NCI-H2196 treated with DMSO at 0.1 percent for 48 hours (cell line): ENCODE measurements around the gene PPIL1.

Experiments used
- DNase-seq: peaks from one replicate; lab custom pipeline; 2025; ENCODE audit not compliant: unreplicated experiment; lab: John Stamatoyannopoulos, UW

Gene PPIL1

DNA sequence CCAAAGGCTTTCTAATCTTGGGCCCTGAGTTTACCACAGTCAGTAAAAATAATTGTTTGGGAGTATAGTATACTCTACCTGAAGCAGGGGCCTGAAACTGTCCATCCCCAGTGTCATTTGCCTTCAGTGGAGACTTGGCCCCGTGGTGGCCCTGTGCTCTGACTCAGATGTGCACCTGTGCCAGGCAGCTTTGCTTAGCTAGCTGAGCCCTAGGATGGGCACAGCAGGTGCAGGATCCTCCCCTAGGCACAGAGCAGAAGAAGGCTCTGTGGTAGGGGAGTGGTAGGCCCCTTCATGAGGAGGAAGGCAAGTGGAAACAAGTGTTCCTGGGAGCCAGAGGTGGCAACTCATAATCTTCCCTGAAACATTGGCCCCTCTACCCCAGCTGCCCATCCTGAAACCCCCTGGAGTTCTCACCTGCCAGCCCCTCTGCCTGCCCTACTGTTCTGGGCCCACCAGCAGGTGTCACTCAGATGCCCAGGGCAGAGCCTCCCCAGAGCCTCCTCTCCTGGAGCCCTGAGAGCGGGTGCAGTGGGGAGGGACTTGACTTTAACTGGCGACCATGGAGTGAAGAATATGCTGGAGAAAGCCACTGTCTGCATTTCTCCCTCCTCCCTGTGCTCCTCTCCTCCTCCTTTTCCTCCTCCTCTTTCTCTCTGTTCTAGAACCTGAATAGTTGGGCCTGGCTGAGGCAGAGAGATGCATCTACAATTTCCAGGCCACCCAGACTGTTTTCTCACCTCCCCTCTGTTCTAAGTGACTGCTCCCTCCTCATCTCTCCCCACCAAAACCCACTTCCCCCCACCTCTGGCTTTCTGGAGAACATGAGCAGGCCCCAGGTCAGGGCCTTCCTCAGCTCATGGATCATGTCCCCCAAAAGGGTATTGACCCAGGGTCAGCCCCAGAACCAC is 38.2 kb downstream of the PPIL1 start:
- DNase-seq, result no peak

DNA sequence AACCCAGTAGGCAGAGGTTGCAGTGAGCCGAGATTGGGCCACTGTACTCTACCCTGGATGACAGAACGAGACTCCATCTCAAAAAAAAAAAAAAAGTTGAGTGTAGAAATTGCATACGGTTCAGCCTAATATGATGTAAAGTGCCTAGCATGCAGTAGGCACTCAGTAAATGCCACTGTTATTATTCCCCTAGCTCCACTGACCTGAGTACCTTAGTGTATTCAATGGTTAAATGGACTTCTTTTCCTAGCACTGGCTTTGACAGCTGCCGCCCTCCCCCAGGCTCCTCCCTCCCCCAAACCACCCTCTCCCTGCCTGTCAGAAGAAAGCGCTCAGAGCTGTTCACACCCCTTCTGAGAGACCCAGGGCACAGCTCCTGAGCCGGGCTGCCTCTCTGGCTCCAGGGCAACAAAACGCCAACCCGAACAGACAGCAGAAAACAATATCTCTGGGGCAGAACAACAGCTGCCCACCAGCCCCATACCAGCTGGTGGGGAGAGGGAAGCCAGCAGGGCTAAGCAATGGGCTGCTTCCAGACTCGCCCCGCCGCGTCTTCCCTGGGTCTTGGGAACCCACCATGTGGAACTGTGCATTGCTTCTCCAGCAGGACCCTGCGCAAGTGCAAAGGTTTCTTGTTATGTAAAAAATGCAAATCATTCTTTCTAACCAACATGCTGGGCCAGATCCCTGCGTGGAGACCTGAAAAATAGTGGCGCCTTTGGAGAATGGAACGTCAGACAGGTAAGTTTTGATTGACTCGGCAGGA is 39.8 kb downstream of the PPIL1 start:
- DNase-seq, result no peak

DNA sequence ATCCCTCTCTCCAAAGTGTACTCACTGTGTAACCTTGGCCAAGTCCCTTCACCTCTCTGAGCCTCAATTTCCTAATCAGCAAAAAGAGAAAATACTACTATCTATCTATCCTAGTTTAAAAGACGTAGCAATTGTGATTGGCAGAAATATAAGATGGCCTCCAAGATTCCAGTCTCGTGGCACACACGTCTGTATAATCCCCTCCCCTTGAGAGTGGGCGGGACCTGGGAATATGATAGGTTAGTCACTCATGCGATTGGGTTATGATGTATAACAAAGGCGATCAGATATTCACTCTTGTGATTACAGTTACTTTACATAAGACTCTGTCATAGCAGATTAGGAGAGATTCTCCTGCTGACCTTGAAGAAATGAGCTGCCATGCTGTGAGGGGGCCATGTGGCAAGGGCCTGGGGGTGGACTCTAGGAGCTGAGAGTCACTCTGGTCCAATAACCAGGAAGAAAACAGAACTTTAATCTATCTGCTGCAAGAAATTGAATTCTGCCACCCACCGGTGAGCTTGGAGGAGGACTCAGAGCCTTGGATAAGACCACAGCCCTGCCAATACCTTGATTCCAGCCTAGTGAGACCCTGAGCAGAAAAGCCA is 41.3 kb downstream of the PPIL1 start:
- no peak for DNase-seq

DNA sequence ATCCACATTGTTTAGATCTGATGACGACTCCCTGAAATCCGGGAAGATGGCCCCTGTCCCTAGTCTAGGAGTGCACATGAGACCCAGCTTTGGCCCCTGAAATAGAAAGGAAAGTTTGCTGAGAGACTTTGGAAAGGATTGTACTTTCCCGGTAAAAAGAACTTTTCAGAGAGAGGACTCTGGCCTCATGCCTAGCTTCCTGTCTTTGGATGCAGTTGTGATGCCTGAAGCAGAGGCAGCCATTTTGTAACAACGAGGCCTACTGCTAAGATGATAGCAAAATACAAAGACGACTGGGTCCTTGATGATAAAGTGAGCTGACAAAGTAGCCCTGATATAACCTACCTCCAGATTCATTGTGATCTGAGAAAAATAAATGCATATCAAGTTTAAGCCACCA is 42.3 kb downstream of the PPIL1 start:
- no peak for DNase-seq

DNA sequence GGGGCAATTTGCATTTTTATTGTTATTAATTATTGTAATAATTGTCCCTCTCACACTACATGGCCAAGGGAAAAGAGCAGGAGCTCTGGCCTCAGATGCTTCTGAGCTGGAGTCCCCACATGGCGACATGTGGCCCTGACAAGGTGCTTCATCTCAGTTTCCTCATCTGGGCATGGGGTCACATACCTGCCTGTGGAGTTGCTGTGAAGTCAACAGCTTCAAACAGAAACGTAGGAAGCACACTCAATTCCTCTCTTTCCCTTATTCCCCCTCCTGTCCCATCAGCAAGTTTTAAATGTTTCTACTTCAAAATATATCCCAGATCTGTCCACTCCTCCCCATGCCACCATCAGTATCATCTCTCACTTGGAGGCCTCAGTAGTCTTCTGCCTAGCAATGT is 44.0 kb downstream of the PPIL1 start:
- no peak for DNase-seq

DNA sequence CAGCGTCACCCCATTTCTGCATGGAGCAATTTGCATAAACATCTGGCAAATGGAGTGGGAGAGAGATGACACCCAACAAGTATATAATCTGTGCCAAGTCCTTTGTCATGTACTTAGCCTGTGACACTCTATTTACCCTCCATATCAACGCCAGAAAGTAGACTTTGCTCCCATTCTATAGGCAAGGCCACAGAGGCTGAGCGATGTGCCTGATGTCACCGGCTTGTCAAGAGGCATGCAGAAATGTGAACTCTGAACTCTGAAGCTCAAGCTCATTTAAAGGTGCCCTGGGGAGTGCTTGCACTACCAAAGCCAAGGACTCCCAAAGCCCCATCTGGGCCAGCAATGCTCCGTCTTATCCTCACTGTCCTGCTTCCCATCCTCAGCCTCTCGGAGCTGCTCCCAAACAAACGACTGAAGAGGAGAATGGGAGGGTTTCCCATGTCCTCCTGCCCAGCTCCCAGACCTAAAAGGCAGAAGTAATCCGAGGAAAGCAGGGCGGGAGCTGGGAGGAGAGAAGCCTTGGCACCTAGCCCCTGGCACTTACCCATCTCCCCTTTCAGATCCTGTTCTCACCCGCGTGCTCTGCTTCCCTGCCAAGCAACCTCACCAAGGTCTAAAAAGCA is 44.6 kb downstream of the PPIL1 start:
- peak; percentile 64 for DNase-seq

DNA sequence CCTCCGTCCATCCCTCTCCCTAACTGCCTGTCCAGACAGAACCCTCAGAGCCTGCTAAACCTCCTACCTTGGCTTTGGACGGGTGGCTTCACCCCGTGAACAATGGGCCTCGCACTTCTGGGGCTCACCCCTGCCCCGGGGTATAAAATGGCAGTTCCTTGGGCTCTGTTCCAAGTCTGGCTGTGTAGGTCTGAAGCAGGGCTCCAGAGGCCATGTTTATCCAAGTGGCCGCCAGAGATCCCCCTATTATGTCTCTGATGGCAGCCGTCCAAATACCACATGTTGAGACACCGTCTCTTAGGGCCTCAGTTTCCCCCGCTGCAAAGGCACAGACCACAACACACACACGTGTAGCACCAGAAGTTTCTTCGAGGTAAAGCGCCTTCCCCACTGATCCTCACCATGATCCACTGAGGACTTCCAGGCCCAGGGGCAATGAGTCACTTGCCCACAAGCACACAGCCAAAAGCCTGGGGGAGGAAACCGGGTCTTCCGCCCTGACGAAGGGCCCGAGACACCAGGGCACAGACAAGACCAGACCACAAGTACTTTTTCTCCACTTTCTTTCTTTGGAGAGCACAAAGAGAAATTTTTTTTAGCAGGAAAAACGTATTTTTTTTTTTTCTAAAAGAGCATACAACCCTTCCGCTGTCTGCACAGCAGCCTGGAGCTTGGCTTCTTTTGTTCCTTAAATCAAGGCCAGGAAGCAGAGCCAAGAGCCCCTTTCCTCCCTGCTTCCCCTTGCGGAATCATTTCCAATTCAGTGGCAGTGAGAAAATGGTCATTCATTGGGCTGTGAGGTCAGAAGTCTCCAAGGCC is 47.1 kb downstream of the PPIL1 start:
- DNase-seq, result no peak

DNA sequence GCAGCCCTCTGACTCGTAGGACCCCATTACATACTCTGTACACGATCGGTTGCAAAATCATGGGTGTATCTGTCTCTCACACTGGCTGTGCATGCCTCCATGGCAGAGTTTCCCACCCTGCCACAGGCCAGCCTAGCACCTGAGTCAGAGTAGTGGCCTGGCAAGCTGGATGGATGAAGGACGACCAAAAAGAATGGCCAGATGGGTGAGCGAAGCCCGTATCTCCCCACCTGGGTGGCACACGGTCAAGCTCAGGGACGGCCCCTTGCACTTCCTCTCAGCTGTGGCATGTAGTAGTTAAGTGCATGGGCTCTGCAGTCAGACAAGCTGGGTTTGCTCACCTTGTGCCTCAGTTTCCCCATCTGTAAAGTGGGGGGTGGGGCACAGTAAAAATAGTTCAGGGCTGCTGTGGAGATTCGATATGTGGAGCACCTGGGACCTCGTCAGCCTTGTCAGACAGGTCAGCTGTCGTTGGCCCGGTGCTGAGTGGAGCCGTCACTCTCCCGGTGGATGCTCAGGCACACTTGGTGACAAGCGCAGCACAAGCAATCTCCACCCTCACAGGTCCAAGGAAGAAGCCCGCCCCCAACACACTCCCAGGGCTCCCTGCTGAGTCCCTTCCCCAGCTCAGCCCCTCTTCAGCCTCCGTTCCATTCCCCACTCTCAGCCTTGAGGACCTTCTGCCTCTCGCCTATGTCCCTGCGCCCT is 47.9 kb downstream of the PPIL1 start:
- DNase-seq, result no peak

DNA sequence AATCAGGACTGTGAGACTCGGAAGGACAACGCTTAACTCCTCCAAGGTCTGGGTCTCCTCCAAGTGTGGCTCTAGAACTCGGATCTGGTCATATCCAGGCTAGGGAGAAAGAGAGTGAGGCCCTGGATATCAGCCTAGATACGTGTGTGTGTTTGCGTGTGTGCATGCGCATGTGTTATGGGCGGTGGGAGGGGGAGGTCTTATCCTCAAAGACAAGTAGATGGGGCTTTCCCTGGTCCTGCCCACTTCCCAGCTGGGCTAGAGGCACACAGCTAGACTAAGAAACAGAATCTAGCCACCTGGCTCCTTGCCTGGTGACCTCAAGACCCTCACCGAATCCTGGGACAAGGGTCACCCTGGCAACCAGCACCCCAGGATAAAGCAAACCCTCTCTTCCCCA is 48.6 kb downstream of the PPIL1 start:
- DNase-seq, result no peak

DNA sequence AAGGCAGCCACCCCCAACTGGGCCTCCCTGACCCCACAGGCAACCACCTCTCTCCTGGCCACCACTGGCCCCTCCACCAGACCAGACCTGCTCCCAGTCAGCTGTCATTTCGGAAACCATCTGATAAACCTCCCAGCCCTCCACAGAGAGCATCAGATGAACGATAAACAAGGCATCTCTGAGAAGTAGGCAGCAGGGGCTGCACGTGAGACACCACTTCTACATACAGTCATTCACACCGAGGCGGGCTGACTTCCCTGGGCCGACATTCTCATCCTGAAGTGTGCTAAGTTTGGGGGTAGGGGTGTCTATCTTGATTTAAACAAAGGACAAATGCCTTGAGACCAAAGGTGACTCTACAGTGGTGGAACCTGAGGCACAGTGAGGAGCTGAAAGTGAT is 49.2 kb downstream of the PPIL1 start:
- no peak for DNase-seq

DNA sequence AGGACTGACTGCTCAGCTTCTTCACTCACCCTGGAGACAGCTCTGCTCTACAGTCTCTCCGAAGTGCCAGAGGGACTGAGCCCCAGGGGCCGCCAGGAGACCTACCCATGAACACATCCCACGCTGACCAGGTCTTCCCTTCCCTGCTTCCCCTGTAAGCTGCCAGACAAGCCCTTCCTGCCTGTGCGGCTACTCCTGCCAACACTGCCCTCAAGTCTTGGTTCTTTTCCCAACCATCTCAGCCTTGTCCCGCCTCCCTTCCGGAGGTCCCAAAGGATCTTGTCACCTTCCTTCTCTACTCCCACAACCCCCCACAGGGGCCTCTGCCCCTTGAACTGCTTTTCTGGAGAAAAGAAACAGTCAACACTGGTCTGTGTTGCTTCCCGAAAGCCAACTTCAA is 50.4 kb downstream of the PPIL1 start:
- no peak for DNase-seq

DNA sequence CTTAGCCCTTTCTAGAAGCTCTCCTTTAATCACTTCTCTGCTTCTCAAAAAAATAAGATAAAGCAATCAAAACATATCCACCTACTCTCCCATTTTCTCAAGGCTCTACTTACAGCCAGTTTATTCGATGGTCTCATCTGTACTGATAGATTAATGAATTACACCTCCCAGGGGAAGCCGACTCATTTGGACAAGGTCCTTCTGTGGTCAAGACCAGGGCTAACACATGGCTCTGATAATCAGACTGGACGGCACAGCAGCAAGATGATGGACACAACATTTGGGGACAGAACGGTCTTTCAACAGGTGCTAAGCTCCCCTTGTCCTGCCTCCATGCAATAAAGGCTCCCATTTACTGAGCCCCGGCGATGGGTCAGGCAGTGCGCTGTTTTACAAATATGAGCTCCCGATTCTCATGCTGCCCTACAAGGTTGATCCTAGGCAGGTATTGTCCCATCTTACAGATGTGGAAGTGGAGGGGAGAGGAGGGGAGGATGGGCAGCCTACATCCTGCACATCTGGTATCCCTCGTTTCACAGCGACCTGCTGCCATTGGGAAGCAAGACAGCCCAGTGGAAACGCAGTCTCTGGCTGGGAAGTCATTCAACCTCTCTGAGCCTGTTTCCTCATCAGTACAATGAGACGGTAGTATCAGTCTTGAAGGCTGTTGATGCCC is 51.0 kb downstream of the PPIL1 start:
- no peak for DNase-seq

DNA sequence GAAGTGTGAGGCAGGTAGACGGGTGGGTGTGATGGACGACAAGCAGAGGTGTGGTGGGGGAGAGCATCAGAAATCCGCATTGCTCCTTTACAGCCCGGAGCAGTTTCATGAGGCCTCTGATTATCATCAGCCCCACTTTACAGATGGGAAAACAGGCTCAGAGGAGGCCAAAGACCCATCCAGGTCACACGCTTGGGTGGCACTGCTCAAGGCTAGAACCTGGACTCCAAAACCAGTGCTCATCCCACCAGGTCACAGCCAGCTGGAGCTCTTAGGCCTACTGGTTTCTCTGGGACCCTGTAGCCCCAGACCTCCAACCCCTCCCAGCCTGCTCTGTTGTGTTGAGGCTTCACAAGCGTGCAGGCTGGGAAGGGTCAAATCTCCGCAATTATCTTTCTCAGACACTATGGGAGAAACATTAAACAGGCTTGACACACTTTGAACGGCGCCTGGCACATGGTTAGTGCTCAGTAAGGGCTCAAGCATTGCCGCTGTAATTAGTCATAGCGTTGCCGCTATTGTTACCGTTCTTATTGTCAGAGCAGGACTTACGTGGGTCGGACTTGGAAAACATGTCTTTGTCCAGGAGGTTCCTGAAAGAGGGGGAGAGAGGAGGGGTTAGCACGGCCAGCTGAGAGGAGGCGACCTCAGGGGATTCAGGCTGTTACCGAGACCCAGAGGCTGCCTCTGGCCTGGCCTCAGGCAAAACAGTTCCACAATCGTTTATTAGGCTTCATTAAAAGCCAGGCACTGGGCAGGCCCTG is 51.9 kb downstream of the PPIL1 start:
- no peak for DNase-seq

DNA sequence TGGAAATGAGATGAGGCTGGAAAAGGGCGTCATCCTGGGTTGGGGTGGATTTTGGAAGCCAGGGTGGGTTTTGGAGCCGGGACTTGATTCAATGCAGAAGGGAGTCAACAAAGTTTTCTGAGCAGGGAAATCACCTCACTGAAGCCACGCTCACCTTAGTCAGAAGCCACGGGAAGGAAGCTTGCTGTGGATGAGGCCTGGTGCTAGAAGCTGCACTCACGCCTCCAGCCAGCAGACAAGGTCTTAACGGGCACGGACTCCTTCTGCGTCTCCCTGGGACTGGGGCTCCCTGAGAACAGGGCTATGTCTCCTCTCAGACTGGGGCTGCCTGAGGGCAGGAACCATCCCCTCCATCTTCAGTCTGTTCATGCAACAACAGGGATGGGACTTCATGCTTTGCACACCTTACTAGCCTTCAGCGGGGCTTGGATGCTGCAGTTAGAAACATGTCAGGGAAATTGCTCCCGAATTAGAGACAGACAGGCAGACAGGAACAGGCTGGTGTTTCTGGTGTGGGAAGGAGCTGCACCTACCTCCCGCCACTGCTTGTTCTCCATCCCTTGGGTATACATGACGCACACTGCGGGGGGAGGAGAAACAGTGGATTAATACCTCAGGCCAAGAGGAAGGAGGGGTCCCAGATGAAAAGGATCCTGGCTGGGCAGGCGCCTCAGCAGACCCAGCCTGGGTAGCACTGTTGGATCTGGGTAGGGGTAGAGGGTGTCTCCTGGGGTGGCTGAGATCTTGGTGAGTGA is 52.8 kb downstream of the PPIL1 start:
- DNase-seq, result no peak

DNA sequence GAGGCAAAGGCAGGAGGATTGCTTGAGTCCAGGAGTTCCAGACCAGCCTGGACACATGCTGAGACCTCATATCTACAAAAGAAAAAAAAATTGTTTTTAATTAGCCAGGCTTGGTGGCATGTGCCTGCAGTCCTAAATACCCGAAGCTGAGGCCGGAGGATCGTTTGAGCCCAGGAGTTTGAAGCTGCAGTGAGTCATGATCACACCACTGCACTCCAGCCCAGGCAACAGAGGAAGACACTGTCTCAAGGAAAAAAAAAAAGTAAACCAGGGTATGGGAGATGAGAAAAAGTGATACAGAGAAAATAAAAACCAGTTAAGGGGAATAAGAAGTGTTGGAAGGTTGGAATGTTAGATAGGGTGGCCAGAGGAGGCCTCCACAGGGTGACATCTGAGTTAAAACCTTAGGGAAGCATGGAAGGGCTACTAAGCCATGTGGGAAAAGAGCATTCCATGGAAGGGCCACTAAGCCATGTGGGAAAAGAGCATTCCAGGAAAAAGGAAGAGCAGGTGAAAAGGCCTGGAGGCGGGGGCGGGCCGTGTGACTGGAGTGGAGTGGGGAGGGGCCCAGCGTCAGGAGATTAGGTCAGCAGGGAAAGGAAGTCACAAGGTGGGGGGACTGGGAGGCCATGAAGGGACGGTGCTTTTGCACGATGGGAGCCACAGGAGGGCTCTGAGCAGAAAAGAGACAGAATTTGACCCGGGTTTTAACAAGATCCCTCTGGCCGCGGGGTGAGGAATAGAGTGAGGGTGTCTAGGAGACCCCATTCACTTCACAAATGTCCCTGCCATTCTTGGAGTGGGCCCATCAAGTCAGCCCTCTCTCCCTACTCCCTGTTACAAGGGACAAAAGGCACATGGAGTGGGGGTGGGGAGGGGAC is 53.7 kb downstream of the PPIL1 start:
- no peak for DNase-seq

DNA sequence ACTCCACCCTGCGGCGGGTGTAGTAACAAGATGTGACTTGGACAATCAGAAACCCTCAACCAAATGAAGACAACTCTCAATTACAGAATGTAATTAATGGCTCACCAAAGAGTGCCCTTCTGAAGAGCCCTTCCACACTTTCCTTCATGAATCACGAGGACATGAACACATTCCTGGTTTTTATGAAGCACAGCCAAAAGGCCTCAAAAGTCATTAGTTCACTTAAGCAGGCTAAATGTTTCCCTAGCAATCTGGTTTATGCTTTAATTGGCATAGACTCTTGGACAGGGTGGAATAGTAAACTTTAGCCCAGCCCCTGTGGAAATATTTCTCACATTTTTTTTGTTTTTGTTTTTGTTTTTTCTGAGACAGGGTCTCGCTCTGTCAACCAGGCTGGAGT is 55.8 kb downstream of the PPIL1 start:
- DNase-seq, result no peak

DNA sequence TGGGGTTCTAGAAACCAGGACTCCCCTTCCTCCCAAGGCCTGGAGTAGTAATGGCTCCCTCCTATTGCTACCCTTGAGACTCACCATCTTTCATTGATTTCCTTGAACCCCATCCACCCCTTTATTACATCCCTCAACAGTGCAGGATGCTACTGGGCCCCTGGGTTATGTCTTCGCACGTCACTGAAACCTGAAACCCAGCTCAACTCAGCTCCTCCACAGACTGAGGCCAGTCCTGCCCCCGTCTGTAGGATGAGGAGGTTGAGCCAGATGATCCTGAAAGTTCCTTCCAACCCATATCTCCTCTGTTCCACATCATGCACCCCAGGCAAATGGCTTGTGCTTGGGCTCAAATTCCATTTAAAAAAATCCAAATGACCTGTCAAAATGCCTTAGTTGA is 56.8 kb downstream of the PPIL1 start:
- no peak for DNase-seq
